NCI-H187 treated with DMSO at 0.1 percent for 48 hours (cell line): ENCODE data around the gene AMD1.

Experiments used
- DNase-seq: peaks from one replicate; lab custom pipeline; 2025; lab: John Stamatoyannopoulos, UW

Gene AMD1

GRCh38 chr6:110938171-110938570 lies 63.6 kb downstream of the AMD1 start:
- DNase-seq, result no peak

GRCh38 chr6:110939429-110940200 lies 65.0 kb downstream of the AMD1 start:
- DNase-seq, result no peak

- DNase-seq, result no peak
These were observed 70.1 kb downstream of the AMD1 start for GRCh38 chr6:110944681-110945151.
